Suprapubic skin (tissue), 4 donors: ENCODE results near the gene CRYM. TPM values are rescaled to one million over a fixed set of nuclear protein-coding genes. Genes with fewer than 3 reads are reported as not detected.

Experiments
- DNase-seq, 2 donors: peaks; one replicate each; pipeline ENCODE4 v3.0.0-alpha.2; 2019; ENCODE audit warnings: low spot score in 2 of 2
- H3K27ac ChIP-seq: fragments of 200-600 bp; sonication (generic); one replicate; pipeline ENCODE4 v1.5.1; 2019
- H3K27me3 ChIP-seq: fragments of 200-600 bp; sonication (generic); one replicate; pipeline ENCODE4 v1.5.1; 2019
- H3K36me3 ChIP-seq: fragments of 200-600 bp; sonication (generic); one replicate; pipeline ENCODE4 v1.5.1; 2019
- H3K4me1 ChIP-seq: fragments of 200-600 bp; sonication (generic); one replicate; pipeline ENCODE4 v1.5.1; 2019
- H3K4me3 ChIP-seq: fragments of 200-600 bp; sonication (generic); one replicate; pipeline ENCODE4 v1.5.1; 2019; ENCODE audit warnings: mild to moderate bottlenecking
- H3K9me3 ChIP-seq: fragments of 200-600 bp; sonication (generic); one replicate; pipeline ENCODE4 v1.5.1; 2019
- CTCF ChIP-seq, 2 donors: fragments of 200-600 bp in 1 of 2; fragments of 450-650 bp in 1 of 2; sonication (generic) in 1 of 2; IDR thresholded peaks; one replicate each; pipeline ENCODE4 v1.5.1; 2016 to 2019; ENCODE audit warnings: antibody characterized with exemption in 2 of 2, mild to moderate bottlenecking in 1 of 2, moderate library complexity in 1 of 2
- EP300 ChIP-seq: sonication (generic); formaldehyde crosslinking; IDR thresholded peaks from one replicate; pipeline ENCODE4 v1.6.1; 2017; ENCODE audit warnings: antibody characterized with exemption
- POLR2A ChIP-seq, 2 donors: fragments of 450-650 bp; IDR thresholded peaks; one replicate each; pipeline ENCODE4 v1.6.1; 2017; ENCODE audit warnings: antibody characterized with exemption in 2 of 2, mild to moderate bottlenecking in 2 of 2, moderate library complexity in 2 of 2
- POLR2AphosphoS5 ChIP-seq, 3 donors: sonication (generic); formaldehyde crosslinking; IDR thresholded peaks; one replicate each; pipeline ENCODE4 v1.6.1; 2017; ENCODE audit warnings: antibody characterized with exemption in 3 of 3
- WGBS: methylation state at CpG from one replicate; pipeline ENCODE4 v1.1.5; 2018; 5-methylcytosine and 5-hydroxymethylcytosine counted together
- total RNA-seq, 4 donors: library from RNA; depleted of rRNA; stranded (reverse); fragments of >200 nt; gene quantifications; one replicate each; pipeline ENCODE4 v1.1.0, GENCODE V29; 2016

The CRYM gene
- total RNA-seq, 4 donors from 2014 or later: 0.91 to 13.2 (median 5.5) TPM

GRCh38 chr16:21224800-21225199 lies 53.3 kb downstream of the CRYM start:
- no peak for DNase-seq
- H3K9me3 ChIP-seq: no peaks in the 10 kb centered on the region

GRCh38 chr16:21223787-21224186 lies 54.3 kb downstream of the CRYM start:
- H3K4me3 ChIP-seq: no peak overlapping the region
- H3K9me3 ChIP-seq: no peaks in the 10 kb centered on the region
- H3K27ac ChIP-seq: no peak overlapping the region
- TF ChIP-seq CTCF (IDR thresholded peaks at IDR 0.05): no peak
- TF ChIP-seq EP300: no peak
- TF ChIP-seq POLR2AphosphoS5 (IDR thresholded peaks at IDR 0.05): no peak
- no peak for TF ChIP-seq POLR2A (IDR thresholded peaks at IDR 0.05)
- H3K4me1 ChIP-seq: no peaks in the 10 kb centered on the region
- no peak for DNase-seq
- 77% methylated on average over 9 of the region's 9 CpGs for WGBS
- H3K36me3 ChIP-seq: no peaks in the 10 kb centered on the region
- H3K27me3 ChIP-seq: peaks cover 5% of the 10 kb centered on the region

More at GRCh38 chr16:21224800-21225199, 53.3 kb downstream of the CRYM start:
- TF ChIP-seq EP300 (no peak), POLR2A (IDR thresholded peaks at IDR 0.05) (no peak), CTCF (IDR thresholded peaks at IDR 0.05) (no peak), POLR2AphosphoS5 (IDR thresholded peaks at IDR 0.05) (no peak)
- 62% methylated on average over 2 of the region's 2 CpGs for WGBS
- Histone ChIP-seq H3K27ac (no peak overlapping the region), H3K36me3 (no peaks in the 10 kb centered on the region), H3K4me3 (no peak overlapping the region), H3K4me1 (no peaks in the 10 kb centered on the region), H3K27me3 (peaks cover 5% of the 10 kb centered on the region)

GRCh38 chr16:21222495-21223337 lies 55.4 kb downstream of the CRYM start:
- H3K36me3 ChIP-seq: no peaks in the 10 kb centered on the region
- no peaks in the 10 kb centered on the region for H3K9me3 ChIP-seq
- no peak overlapping the region for H3K27ac ChIP-seq

GRCh38 chr16:21219551-21219950 lies 58.5 kb downstream of the CRYM start:
- H3K9me3 ChIP-seq: no peaks in the 10 kb centered on the region
- H3K27ac ChIP-seq: no peak overlapping the region
- TF ChIP-seq POLR2AphosphoS5 (IDR thresholded peaks at IDR 0.05) (no peak), CTCF (IDR thresholded peaks at IDR 0.05) (no peak), POLR2A (IDR thresholded peaks at IDR 0.05) (no peak), EP300 (no peak)
- DNase-seq: no peak
- H3K4me1 ChIP-seq: no peaks in the 10 kb centered on the region
- WGBS: 88% methylated on average over 2 of the region's 2 CpGs
- no peak overlapping the region for H3K4me3 ChIP-seq
- peaks cover 9% of the 10 kb centered on the region for H3K27me3 ChIP-seq
- H3K36me3 ChIP-seq: no peaks in the 10 kb centered on the region

More at GRCh38 chr16:21222495-21223337, 55.4 kb downstream of the CRYM start:
- DNase-seq: no peak
- Histone ChIP-seq H3K4me3 (no peak overlapping the region), H3K27me3 (peaks cover 9% of the 10 kb centered on the region), H3K4me1 (no peaks in the 10 kb centered on the region)
- TF ChIP-seq POLR2AphosphoS5 (IDR thresholded peaks at IDR 0.05) (no peak), CTCF (IDR thresholded peaks at IDR 0.05) (no peak), EP300 (no peak), POLR2A (IDR thresholded peaks at IDR 0.05) (no peak)
- 65% methylated on average over 4 of the region's 4 CpGs for WGBS

GRCh38 chr16:21218153-21218552 lies 59.9 kb downstream of the CRYM start:
- no peaks in the 10 kb centered on the region for H3K9me3 ChIP-seq
- H3K27me3 ChIP-seq: peaks cover 5% of the 10 kb centered on the region
- no peak overlapping the region for H3K4me3 ChIP-seq
- TF ChIP-seq POLR2AphosphoS5 (IDR thresholded peaks at IDR 0.05) (no peak), CTCF (IDR thresholded peaks at IDR 0.05) (no peak), EP300 (no peak), POLR2A (IDR thresholded peaks at IDR 0.05) (no peak)
- 70% methylated on average over 7 of the region's 7 CpGs for WGBS
- no peak overlapping the region for H3K27ac ChIP-seq
- no peak for DNase-seq
- no peaks in the 10 kb centered on the region for H3K4me1 ChIP-seq
- no peaks in the 10 kb centered on the region for H3K36me3 ChIP-seq
